Fibroblast of skin of back (primary cell): Measurements from ENCODE around the gene ZNF37A. TPM values are rescaled to one million over a fixed set of nuclear protein-coding genes. Genes with fewer than 3 reads are reported as not detected.
A peak's percentile ranks its signal among the peaks of the same experiment; 100 is the strongest.
"Not testable (repeated sequence)": the region's sequence is repeated elsewhere in the genome, so short reads cannot be mapped to it uniquely, and the experiment has no call there.

Experiments used
- DNase-seq: peaks from one replicate; pipeline ENCODE4 v3.0.0-alpha.2; 2013
- polyA plus RNA-seq, 2 experiments: library from polyadenylated mRNA; unstranded; fragments of 120-200 nt; gene quantifications; one replicate each; pipeline ENCODE4 v1.2.1, GENCODE V29; 2013; ENCODE audit not compliant: insufficient read length in 2 of 2

The ZNF37A gene
- 6.5 TPM for polyA plus RNA-seq (2013, experiment 1 of 2; ENCODE audit: insufficient read length)
- polyA plus RNA-seq (2013, experiment 2 of 2; ENCODE audit: insufficient read length) = 6.1 TPM

DNA sequence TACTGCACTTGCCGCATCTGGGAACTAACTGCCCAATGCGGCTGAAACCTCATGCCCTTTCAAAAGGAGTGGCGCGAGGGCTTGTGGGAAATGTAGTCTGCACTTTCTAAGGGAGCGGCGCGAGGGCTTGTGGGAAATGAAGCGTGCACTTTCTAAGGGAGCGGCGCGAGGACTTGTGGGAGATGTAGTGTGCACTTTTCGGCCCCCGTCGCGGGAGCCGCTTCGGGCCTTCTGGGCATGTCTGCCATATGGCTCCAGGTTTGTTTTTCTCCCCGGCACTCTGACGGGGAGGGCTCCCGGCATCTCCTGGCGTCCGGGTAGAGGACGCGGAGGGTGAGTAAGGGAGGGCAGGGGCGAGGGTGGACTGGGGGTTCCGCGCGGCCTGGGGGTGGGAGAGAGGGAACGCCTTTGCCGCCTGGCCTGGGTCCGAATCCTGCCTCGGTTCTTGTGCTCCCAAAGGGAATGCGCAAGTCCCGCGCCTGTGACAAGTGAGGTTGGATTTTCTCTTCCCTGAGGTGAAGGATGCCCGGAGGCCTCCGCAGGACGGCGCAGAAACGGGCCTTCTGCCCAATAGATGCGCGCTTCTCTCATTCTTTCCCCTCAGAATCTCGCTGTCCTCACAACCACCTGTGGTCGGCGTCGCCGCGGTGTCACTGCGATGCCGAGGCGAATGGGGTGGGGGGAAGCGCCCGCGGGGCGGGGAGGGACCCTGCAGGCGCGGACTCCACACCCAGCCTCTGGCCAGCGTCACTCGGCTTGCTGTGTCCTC is at the start of gene ZNF37A:
ZNF37A (plus strand) TSS at position 180 of the 769 bp plus-strand sequence. CDS start 2,281 bp downstream, outside the sequence.
- DNase-seq = peak; percentile 96

DNA sequence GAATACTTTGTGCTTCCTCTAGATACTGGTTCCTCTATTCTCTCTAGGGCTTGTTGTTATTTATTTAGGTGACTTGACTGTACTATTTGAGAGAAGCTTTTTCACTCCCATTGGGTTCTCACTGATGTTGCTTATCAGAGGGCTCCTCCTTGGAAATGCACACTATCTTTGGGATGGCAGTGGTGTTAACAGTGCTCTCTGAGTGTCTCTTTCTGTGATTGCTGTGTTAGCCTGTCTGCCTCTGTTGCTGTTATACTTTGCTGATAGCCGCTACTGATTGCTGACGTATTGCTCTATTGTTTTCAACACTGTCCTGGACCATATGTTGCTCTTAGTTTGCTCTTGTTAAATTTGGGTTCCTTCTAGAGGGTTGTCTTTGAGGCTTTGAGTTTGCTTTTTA is 49.0 kb upstream of the ZNF37A start:
- no peak for DNase-seq

DNA sequence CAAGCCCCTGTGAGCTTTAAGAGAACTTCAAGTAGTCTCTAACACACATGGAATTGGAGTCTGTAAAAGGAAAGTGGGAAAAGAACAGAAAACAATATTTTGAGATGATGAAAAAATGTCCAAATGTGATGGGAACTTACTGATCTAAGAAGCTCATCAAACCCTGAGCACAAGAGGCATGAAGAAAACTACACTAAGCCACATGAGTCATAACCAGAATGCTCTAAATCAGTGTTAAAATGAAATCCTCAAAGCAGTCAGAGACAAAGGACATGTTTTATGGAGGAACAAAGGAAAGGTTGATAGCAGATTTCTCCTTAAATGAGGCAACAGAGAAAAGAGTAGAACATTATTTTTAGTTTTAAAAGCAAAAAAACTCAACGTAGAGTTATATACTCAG is 46.5 kb upstream of the ZNF37A start:
- no peak for DNase-seq

DNA sequence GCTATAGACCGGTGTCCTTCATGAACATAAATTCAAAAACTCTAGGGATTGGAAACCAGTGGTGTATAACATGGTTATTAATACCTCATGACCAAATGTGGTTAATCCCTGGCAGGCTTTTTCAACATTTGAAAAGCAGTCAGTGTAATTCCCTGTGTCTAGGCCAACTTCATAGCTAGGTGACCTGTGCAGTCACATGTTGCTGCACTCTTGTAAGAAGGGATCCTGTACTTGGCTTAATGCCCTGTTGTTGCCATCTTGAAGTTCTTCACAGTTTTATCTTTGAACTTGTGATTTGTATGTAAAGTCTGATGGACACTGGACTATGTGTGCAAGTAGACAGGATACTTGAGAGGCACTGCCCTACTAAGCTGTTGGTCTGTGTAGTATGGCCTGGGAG is 43.9 kb upstream of the ZNF37A start:
- no peak for DNase-seq

DNA sequence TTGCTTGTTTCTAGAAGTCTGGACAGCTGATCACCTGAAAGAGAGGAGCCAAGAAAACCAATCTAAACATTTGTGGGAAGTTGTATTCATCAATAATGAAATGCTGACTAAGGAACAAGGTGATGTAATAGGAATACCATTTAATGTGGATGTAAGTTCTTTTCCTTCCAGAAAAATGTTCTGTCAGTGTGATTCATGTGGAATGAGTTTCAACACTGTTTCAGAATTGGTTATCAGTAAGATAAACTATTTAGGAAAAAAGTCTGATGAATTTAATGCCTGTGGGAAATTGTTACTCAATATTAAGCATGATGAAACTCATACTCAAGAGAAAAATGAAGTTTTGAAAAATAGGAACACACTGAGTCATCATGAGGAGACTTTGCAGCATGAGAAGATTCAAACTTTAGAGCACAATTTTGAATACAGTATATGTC is 39.8 kb upstream of the ZNF37A start:
- peak; percentile 71 for DNase-seq

DNA sequence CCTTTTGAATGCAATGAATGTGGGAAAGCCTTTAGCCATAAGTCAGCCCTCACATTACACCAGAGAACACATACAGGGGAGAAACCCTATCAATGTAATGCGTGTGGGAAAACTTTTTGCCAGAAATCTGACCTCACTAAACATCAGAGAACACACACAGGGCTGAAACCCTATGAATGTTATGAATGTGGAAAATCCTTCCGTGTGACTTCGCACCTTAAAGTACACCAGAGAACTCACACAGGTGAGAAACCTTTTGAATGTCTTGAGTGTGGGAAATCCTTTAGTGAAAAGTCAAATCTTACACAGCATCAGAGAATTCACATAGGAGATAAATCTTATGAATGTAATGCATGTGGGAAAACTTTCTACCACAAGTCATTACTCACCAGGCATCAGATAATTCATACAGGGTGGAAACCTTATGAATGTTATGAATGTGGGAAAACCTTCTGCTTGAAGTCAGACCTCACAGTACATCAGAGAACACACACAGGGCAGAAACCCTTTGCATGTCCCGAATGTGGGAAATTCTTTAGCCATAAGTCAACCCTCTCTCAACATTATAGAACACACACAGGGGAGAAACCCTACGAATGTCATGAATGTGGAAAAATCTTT is 38.8 kb upstream of the ZNF37A start:
- not testable (repeated sequence) for DNase-seq

DNA sequence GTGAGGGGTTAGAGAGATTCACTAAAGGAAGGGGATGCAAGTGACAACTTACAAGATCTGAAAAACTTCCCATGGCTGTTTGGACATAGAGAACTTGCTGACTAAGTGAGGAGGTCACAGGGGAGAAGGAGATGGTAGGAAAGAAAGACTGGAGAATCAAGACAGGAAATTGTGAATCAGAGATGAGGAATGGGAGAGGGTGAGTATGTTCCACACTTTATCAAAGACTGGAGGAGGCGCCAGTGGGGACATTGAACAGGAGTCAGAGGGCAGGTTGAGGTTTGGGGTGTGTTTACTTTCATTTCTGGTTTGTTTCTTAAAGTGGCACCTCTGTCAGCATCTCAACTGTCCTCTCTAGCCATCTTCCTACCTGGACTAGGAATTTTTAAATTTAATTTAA is 24.5 kb upstream of the ZNF37A start:
- peak; percentile 65 for DNase-seq

DNA sequence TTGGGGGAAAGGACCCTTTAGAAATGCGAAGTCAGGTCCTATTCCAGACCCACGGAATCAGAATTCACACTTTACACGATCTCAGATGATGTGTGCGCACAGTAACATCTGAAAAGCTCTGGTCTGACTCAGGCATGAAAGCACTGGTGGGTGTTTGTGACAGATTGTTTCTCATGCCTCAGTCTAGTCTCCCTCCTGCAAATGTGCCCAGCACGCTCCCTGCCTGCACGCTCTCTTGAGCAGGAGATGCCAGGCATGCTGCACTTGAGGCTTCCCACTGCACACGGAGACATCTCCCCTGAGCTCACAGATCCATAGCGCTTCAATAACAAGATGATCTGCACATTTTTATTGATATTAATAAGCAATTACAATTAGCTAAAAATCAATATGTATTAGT is 23.6 kb upstream of the ZNF37A start:
- no peak for DNase-seq

DNA sequence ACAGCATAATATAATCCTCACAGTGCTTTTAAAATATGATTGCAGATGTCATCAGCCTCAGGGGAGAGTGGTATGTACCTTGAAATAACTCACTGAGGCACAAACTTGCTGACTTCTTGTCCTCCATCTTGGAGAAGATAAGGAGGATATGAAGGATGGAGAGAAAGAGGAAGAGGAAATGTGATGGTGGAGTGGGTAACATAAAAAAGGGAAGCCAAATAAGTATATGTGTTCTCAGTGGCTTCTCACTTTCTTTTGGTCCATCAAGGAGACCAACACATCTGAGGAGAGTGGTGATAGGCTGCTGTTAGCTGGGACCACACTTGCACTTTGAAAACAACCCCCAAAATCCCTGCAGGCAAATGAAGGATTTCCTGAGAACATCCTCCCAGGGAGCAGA is 21.6 kb upstream of the ZNF37A start:
- no peak for DNase-seq

DNA sequence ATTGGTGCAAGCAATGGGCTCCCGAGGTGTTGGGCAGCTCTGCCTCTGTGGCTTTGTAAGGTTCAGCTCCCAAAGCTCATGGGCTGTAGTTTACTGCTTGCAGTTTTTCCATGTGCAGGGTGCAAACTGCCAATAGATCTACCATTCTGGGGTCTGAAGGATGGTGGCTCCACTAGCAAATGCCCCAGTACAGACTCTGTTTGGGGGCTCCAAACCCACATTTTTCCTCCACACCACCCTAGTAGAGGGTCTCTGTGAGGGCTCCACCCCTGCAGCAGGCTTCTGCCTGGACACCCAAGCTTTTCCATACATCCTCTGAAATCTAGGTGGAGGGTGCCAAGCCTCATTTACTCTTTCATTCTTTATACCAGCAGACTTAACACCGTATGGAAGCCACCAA is 17.4 kb upstream of the ZNF37A start:
- DNase-seq = no peak

DNA sequence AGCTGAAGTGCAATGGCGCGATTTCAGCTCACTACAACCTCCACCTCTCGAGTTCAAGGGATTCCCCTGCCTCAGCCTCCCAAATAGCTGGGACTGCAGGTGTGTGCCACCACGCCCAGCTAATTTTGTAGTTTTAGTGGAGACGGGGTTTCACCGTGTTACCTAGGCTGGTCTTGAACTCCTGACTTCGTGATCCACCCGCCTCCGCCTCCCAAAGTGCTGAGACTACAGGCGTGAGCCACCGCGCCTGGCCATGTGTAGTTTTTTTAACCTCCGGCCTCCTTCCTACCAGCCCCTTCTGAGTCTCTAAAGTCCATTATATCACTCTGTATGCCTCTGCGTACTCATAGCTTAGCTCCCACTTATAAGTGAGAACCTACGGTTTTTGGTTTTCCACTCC is 819 bp upstream of the ZNF37A start:
- not testable (repeated sequence) for DNase-seq

DNA sequence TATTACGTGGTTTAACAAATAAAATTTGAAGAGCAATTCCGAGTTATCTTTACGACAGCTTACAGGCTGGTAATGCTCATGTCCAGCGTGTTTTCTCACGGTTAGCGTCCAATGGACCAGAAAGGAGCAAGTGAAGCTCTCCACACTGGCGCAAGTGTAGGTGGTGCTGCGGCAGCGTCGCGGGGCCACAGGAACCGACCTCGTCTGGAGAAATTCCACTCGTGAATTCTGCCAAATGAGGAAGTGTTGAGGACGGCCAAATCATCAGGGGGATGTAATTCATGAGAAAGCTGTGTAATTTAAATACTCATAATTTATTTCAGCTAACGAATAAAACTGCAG is 350 bp upstream of the ZNF37A start:
- no peak for DNase-seq

DNA sequence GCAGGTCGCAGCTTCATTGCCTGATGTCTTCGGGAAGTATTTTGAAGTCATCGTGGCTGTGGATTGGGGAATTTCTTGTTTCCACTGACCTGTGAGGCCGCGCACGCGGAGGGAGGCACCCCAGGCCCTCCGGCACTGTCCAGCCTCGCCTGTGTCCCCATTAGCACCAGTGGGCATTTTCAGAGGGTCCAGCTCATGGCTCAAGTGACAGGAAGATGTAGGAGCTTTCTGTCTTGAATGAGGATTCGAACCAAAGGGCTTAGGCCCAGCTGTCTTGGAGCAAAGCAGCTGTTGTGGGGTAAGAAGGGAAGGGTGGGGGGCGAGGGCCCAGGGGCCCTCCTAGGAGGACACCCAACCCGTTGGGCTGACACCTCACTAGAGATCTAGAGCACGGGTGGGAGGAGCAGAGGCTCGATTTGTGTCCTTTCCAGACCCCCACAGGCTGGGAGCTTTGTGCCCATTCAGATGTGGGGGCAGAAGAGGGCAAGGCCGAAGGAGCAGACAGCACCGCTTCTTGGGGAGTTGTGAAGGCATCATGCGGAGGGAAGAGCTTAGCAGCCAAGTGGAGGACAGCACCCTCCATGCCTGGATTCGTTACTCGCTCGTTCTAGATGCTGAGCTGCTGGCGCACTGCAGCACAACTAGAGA is 914 bp downstream of the ZNF37A start:
- no peak for DNase-seq

DNA sequence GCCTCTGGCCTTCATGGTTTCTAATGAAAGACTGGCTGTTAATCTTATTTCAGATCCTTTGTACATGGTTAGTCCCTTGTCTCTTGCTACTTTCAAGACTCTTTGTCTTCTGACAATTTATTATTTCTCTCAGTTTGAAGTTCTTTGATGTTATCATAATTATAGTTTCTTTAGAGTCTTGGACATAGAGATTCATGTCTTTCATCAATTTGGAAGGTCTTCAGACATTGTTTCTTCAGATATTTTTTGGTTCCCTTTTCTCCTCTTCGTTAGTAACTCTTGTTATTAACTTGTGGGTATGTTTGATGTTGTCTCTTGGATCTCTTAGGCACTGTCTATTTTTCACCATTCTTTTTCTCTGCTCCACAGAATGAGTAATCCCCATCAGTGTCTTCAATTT is 8.7 kb downstream of the ZNF37A start:
- DNase-seq = no peak

DNA sequence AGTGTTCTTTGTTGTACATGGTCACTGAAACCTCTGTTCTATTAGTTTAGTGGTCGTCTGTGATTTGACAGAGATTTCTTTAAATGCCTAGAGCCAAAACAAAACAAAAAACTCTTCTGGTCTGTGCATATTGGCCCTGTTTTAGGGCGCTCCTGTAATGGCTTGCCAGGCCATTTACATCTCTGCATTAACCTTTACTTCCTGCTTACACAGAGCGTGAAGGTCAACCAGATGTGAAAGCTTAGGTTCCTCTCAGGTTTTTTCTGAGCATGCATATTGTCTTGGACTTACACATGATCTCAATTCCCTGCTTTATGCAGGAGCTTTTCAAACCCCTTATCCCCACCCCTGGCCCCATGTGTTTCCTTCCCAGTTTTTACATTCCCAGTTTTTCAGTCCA is 9.6 kb downstream of the ZNF37A start:
- DNase-seq = no peak

DNA sequence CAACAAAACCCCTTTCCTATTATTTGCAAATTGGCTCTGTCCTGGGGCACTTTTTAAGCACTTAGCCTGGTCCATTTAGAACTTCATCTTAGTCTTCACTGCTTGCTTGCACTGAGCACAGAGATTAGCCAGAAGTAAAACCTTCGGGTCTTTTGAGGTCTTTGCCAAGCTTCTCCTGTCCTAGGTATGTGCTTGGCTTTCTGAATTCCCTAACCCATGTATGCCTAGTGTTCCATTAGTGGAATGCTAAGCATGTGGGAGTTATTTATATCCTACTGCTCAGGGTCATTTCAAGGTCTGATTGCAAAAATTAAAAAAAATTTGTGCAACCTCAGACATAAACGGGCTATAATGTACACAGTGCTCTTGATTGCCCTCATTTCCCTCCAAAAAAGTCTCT is 18.0 kb downstream of the ZNF37A start:
- no peak for DNase-seq

DNA sequence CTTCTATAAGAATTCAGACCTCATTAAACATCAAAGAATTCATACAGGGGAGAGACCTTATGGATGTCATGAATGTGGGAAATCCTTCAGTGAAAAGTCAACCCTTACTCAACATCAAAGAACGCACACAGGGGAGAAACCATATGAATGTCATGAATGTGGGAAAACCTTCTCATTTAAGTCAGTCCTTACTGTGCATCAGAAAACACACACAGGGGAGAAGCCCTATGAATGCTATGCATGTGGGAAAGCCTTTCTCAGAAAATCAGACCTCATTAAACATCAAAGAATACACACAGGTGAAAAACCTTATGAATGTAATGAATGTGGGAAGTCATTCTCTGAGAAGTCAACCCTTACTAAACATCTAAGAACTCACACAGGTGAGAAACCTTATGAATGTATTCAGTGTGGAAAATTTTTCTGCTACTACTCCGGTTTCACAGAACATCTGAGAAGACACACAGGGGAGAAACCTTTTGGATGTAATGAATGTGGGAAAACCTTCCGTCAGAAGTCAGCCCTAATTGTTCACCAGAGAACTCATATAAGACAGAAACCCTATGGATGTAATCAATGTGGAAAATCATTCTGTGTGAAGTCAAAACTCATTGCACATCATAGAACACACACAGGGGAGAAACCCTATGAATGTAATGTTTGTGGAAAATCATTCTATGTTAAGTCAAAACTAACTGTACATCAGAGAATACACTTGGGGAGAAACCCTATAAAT is 24.1 kb downstream of the ZNF37A start:
- DNase-seq = peak; percentile 14

DNA sequence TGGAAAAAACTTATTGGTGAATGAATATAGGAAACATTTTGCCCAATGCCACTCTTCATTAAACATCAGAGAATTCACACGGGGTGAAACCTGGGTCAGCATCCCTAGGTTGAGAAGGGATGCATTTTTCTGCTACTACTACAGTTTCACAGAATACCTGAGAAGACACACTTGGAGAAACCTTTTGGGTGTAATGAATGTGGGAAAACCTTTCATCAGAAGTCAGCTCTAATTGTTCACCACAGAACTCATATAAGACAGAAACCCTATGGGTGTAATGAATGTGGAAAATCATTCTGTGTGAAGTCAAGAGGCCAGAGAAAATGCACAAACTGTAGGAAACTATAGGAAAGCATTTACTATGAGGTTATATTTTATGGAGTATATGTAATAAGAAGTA is 24.9 kb downstream of the ZNF37A start:
- DNase-seq = no peak

DNA sequence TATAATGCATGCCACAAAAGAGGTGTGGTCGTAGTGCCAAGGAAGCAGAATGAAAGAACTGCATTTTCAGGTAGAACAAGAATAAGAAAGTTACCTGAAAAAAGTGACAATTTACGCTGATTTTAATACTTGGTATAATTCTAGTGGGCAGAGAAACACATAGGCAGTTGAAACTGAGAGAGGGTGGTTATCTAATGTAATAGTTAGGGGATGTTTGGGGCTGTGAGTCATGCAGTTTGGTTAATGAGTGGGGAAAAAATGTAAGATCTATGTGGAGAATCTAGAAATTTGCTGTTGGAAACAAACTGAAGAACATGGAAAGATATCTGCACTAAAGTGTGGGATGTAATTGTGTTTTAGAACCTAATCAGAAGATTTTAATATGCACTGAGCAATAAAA is 33.7 kb downstream of the ZNF37A start:
- DNase-seq = no peak

DNA sequence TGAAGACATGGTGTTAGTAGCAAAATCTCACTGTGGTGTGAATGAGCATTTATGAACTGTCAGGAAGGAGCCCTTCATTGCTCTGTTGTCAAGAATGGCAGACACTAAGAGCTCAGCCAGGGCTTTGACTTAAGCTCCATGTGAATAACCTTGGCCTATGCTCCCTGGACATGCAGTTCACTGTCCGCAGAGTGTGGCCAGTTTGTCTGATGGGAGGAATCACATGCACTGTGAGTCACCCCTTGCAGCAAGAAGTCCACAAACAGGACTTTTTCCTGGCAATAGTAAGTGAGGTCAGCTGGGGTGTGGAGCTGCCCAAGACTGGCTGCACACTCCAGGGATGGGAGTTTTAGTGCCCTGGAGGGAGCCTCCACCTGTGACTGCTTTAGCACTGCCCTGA is 49.5 kb downstream of the ZNF37A start:
- no peak for DNase-seq

DNA sequence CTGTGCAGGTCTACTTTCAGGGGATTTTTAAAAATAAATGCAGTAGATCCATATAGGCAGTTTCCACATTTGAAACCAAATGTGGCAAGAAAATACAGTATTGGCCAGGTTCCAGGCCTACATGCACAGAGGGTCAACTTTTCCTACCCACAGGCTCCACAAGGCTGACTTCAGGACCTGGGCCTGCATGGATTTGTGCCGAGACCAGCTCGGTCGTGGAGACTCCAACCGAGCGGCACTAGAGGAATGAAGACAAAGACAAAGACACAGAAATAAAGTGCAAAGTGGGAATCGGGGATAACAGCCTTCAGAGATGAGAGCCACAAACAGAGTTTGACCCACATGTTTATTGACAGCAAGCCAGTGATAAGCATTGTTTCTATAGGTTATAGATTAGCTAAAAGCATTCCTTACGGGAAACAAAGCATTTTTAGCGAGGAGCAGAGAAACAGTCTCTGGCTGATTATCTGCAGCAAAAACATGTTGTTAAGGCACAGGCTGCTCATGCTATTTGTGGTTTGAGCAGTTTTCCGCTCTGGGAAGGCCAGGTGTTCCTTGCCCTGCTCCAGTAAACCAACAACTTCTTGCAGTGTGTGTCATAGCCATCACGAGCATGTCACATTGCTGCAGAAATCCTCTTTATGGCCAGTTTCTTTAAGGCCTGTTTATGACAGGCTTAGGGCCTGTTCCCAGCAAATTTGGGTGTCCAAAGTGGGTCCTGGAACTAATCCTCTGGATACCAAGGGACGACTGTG is 52.6 kb downstream of the ZNF37A start:
- no peak for DNase-seq

DNA sequence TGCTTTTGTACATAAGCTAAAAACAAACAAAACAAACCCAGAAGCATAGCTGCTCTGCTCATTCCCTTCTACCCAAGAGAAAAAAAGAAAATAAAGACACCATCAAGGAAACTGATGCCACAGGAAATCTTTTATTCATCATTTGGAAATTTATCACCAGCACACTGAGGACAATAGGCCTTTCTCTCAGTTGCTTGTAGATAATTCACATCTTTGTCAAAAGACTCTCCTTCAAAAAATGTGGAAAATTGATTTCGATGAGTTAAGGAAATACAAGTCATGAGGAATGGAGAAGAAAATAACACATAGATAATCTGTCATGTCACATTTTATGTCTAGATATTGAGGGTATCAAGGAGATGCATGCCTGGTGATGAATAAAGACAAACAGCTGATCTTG is 53.5 kb downstream of the ZNF37A start:
- DNase-seq = no peak
